ENCODE measurements around the gene PRKN.

GRCh38 chr6:161417717-161418462 lies 1309.7 kb downstream of the PRKN start:
- no peak for TF ChIP-seq EZH2 (IDR thresholded peaks at IDR 0.05; ENCODE audit: insufficient read depth, poor library complexity, severe bottlenecking)
- no peak for TF ChIP-seq EZH2phosphoT487 (IDR thresholded peaks at IDR 0.05; ENCODE audit: insufficient read depth, low read depth)
